SK-N-SH (cell line): Measurements from ENCODE around the gene RPS6KC1. TPM values are rescaled to one million over a fixed set of nuclear protein-coding genes. Genes with fewer than 3 reads are reported as not detected.
A peak's percentile ranks its signal among the peaks of the same experiment; 100 is the strongest.

Experiments
- CTCF ChIA-PET: fragments of 300-600, 350-600 bp; formaldehyde crosslinking; extraction: SDS; loops from one replicate; lab custom pipeline; 2021; lab: Yijun Ruan, JAX
- POLR2A ChIA-PET: fragments of 350-600 bp; sonication (Branson Sonifier 250); formaldehyde crosslinking; extraction: SDS; loops from one replicate; lab custom pipeline; 2020; ENCODE audit warnings: antibody characterized with exemption, inconsistent platforms; lab: Yijun Ruan, JAX
- DNase-seq: peaks from one replicate; pipeline ENCODE4 v3.0.0; 2012
- H2AFZ ChIP-seq: fragments of 200-600 bp; sonication (generic); 2 replicates; pipeline ENCODE4 v1.8.1; 2016; ENCODE audit warnings: antibody characterized with exemption, mild to moderate bottlenecking, low read depth
- H3F3A ChIP-seq: fragments of 200-600 bp; sonication (generic); replicated peaks from 2 replicates; pipeline ENCODE3; 2016; ENCODE audit warnings: antibody characterized with exemption, mild to moderate bottlenecking; ENCODE audit not compliant: insufficient read depth
- H3K27ac ChIP-seq, 2 experiments: fragments of 200-500 bp in 1 of 2; fragments of 200-600 bp in 1 of 2; sonication (Bioruptor generic) in 1 of 2; sonication (generic), shearing (Covaris generic) in 1 of 2; 2 replicates each; pipeline versions ENCODE4 v1.5.1 to v1.6.1; 2014 to 2016; ENCODE audit warnings: low read depth in 2 of 2, inconsistent platforms in 1 of 2, low read length in 1 of 2, mild to moderate bottlenecking in 1 of 2, mixed read lengths in 1 of 2
- H3K27me3 ChIP-seq: fragments of 200-600 bp; sonication (generic), shearing (Covaris generic); 2 replicates; pipeline ENCODE4 v1.6.1; 2016; ENCODE audit warnings: mixed run types; ENCODE audit not compliant: insufficient read depth
- H3K36me3 ChIP-seq, 2 experiments: fragments of 200-500 bp in 1 of 2; fragments of 200-600 bp in 1 of 2; sonication (Bioruptor generic) in 1 of 2; sonication (generic) in 1 of 2; replicated peaks in 1 of 2; 2 replicates each; pipeline versions ENCODE3 to v1.5.1; 2014 to 2016; ENCODE audit warnings: low read length in 1 of 2, mild to moderate bottlenecking in 1 of 2; ENCODE audit not compliant: insufficient read depth in 2 of 2, control insufficient read depth in 1 of 2
- H3K4me1 ChIP-seq, 2 experiments: fragments of 200-500 bp in 1 of 2; fragments of 200-600 bp in 1 of 2; sonication (Bioruptor generic) in 1 of 2; sonication (generic), shearing (Covaris generic) in 1 of 2; 2 replicates each; pipeline versions ENCODE4 v1.5.1 to v1.6.1; 2014 to 2016; ENCODE audit warnings: low read depth in 1 of 2, low read length in 1 of 2, mixed run types in 1 of 2; ENCODE audit not compliant: insufficient read depth in 2 of 2, control insufficient read depth in 1 of 2
- H3K4me2 ChIP-seq: fragments of 200-600 bp; sonication (generic), shearing (Covaris generic); 2 replicates; pipeline ENCODE4 v1.6.1; 2017; ENCODE audit warnings: mixed run types
- H3K4me3 ChIP-seq, 2 experiments: fragments of 200-500 bp in 1 of 2; fragments of 200-600 bp in 1 of 2; sonication (Bioruptor generic) in 1 of 2; sonication (generic), shearing (Covaris generic) in 1 of 2; 2 replicates each; pipeline versions ENCODE4 v1.5.1 to v1.8.1; 2014 to 2016; ENCODE audit warnings: low read depth in 2 of 2, inconsistent platforms in 1 of 2, low read length in 1 of 2, mild to moderate bottlenecking in 1 of 2, mixed read lengths in 1 of 2, moderate library complexity in 1 of 2
- H3K79me2 ChIP-seq: fragments of 200-600 bp; sonication (generic); 2 replicates; pipeline ENCODE4 v1.8.1; 2017; ENCODE audit warnings: mild to moderate bottlenecking; ENCODE audit not compliant: insufficient read depth
- H3K9ac ChIP-seq: fragments of 200-600 bp; sonication (generic); 2 replicates; pipeline ENCODE4 v1.6.1; 2017; ENCODE audit warnings: mixed run types
- H3K9me2 ChIP-seq: fragments of 200-600 bp; sonication (generic); 2 replicates; pipeline ENCODE4 v1.6.1; 2017; ENCODE audit warnings: mixed run types
- H3K9me3 ChIP-seq: fragments of 200-600 bp; sonication (generic); 2 replicates; pipeline ENCODE4 v1.6.1; 2017; ENCODE audit warnings: mixed run types, mild to moderate bottlenecking, moderate library complexity
- H4K20me1 ChIP-seq: fragments of 200-600 bp; sonication (generic); 2 replicates; pipeline ENCODE4 v1.6.1; 2017; ENCODE audit warnings: mild to moderate bottlenecking, mixed run types; ENCODE audit not compliant: insufficient read depth
- CHD2 ChIP-seq: fragments of 150-350 bp; IDR thresholded peaks from 2 replicates; pipeline ENCODE4 v1.6.1; 2018; ENCODE audit warnings: low read length; ENCODE audit not compliant: partially characterized antibody
- ELF1 ChIP-seq: IDR thresholded peaks from 2 replicates; pipeline ENCODE4 v1.4.0; 2012
- FOSL2 ChIP-seq: IDR thresholded peaks from 2 replicates; pipeline ENCODE4 v1.4.0; 2012; ENCODE audit warnings: low read depth, mild to moderate bottlenecking, moderate library complexity, borderline replicate concordance
- JUND ChIP-seq: IDR thresholded peaks from 2 replicates; pipeline ENCODE4 v1.4.0; 2012
- MEF2A ChIP-seq: IDR thresholded peaks from 2 replicates; pipeline ENCODE4 v1.4.0; 2012; ENCODE audit warnings: low read depth, borderline replicate concordance
- MXI1 ChIP-seq: IDR thresholded peaks from 2 replicates; pipeline ENCODE4 v1.6.1; 2012; ENCODE audit warnings: mild to moderate bottlenecking, low read depth, low read length, improper control_type of control experiment
- SIN3A ChIP-seq: IDR thresholded peaks from 2 replicates; pipeline ENCODE4 v1.6.1; 2012; ENCODE audit warnings: low read depth, mild to moderate bottlenecking, low read length, moderate library complexity, borderline replicate concordance
- TEAD4 ChIP-seq: IDR thresholded peaks from 2 replicates; pipeline ENCODE4 v1.4.0; 2012; ENCODE audit warnings: mild to moderate bottlenecking, borderline replicate concordance; ENCODE audit not compliant: insufficient read depth
- ZBTB33 ChIP-seq: IDR thresholded peaks from 2 replicates; pipeline ENCODE4 v1.4.0; 2012; ENCODE audit warnings: low read depth, borderline replicate concordance
- WGBS: methylation state at CpG from one replicate; pipeline ENCODE4 v1.1.6; 2017; ENCODE audit warnings: low lambda C conversion rate; 5-methylcytosine and 5-hydroxymethylcytosine counted together
- polyA plus RNA-seq, 3 experiments: library from polyadenylated mRNA; depleted of rRNA; stranded (reverse); fragments of >200 nt; gene quantifications; 2 replicates each; pipeline ENCODE4 v1.2.3, GENCODE V29; 2012
- TF ChIP-seq, protein P1 (sequence below): fragments of 150-350 bp; IDR thresholded peaks from 2 replicates; pipeline ENCODE4 v1.6.1; 2016; ENCODE audit warnings: mild to moderate bottlenecking, low read depth, low read length

Gene RPS6KC1
- polyA plus RNA-seq, 1 of the 3 experiments (the other 2 are of a cell fraction), result 7.8 TPM

DNA sequence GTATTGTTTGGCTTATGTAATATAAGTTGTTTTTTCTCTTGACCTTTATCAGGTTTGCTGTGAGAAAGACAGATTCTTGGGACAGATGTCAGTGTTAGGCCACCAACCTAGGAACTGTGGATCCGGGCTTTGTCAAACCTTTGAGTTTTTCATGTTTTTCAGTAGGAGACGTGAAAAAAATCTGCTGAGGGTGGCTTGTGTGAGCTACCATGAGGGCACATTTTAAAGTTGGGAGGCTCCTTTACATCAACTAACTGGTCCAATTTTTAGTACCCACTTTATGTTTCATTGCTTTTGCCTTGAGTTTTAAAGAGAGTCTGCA lies 801 bp downstream of the RPS6KC1 start:
- H4K20me1 ChIP-seq, result peaks cover 19% of the 10 kb centered on the region
- H3K9me3 ChIP-seq, result no peaks in the 10 kb centered on the region
- H3K4me1 ChIP-seq, result peaks cover 6 to 16% of the 10 kb centered on the region in 2 experiments; a peak in 3 of 4 replicates
- H3K27me3 ChIP-seq, result no peaks in the 10 kb centered on the region
- peak overlapping the region; percentile 99; the same call in 1 of the 2 replicates for H2AFZ ChIP-seq
- peaks cover 56% of the 10 kb centered on the region for H3K79me2 ChIP-seq
- H3K4me3 ChIP-seq, result peak overlapping the region; percentile 87 to 93
- no peak for TF ChIP-seq ELF1
- peak overlapping the region; percentile 86 for H3K4me2 ChIP-seq
- WGBS, result 10% methylated on average over 2 of the region's 2 CpGs
- no peak for DNase-seq
- peak overlapping the region; percentile 77 to 87 for H3K27ac ChIP-seq
- ChIA-PET POLR2A (interaction anchor here (0.6 to 0.9 kb wide), 2 partner anchors 32 to 248 kb away, joined by 3 read pairs; no protein-coding TSS in a partner anchor), CTCF (interaction anchor here (0.6 to 1.5 kb wide), 5 partner anchors 11 to 1825 kb away, joined by 3 read pairs; no protein-coding TSS in a partner anchor)
- peaks cover 16% of the 10 kb centered on the region for H3F3A ChIP-seq
- no peaks in the 10 kb centered on the region for H3K9me2 ChIP-seq
- H3K9ac ChIP-seq, result peak overlapping the region; percentile 75
- H3K36me3 ChIP-seq, result no peaks in the 10 kb centered on the region

DNA sequence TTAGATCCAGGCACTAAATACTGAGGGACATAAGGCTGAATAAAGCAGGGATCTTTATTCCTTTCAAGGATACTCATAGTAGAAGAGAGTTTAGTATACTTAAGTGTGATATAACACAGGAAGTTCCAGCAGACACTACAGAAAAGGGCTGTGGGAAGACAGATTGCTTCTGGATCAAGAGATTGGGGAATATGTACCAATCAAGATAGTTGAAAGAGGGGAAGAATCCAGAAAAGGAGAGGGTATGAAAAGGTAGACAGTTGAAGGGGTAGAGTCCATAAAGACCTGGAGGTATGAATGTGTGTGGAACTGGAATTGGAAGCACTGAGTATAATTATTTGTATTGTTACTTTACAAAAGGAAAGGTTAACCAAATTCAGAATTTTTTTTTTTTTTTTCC lies 2.4 kb downstream of the RPS6KC1 start:
- no peak for DNase-seq
- Histone ChIP-seq H3K4me2 (peak overlapping the region; percentile 86; the same call in 1 of the 2 replicates), H3K79me2 (peaks cover 72% of the 10 kb centered on the region), H3K4me3 (no peak overlapping the region), H3K9me3 (no peaks in the 10 kb centered on the region), H3K9ac (no peak overlapping the region), H3K4me1 (peaks cover 6 to 16% of the 10 kb centered on the region in 2 experiments; a peak in 3 of 4 replicates), H3K27me3 (no peaks in the 10 kb centered on the region), H2AFZ (no peak overlapping the region), H3K36me3 (no peaks in the 10 kb centered on the region), H3F3A (peaks cover 16% of the 10 kb centered on the region), H4K20me1 (peaks cover 26% of the 10 kb centered on the region), H3K9me2 (no peaks in the 10 kb centered on the region), H3K27ac (no peak overlapping the region)
- TF ChIP-seq, protein P1, sequence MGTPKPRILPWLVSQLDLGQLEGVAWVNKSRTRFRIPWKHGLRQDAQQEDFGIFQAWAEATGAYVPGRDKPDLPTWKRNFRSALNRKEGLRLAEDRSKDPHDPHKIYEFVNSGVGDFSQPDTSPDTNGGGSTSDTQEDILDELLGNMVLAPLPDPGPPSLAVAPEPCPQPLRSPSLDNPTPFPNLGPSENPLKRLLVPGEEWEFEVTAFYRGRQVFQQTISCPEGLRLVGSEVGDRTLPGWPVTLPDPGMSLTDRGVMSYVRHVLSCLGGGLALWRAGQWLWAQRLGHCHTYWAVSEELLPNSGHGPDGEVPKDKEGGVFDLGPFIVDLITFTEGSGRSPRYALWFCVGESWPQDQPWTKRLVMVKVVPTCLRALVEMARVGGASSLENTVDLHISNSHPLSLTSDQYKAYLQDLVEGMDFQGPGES, result no peak
- TF ChIP-seq JUND (no peak), TEAD4 (no peak), MXI1 (no peak), FOSL2 (no peak), CHD2 (no peak), MEF2A (no peak), SIN3A (no peak), ZBTB33 (no peak)
- ChIA-PET POLR2A (no interaction called here), CTCF (interaction anchor here (1.0 kb wide), 1 partner anchor 25 kb away, joined by 3 read pairs; no protein-coding TSS in a partner anchor)
